ENCODE results near the gene FUOM. TPM values are rescaled to one million over a fixed set of nuclear protein-coding genes. Genes with fewer than 3 reads are reported as not detected.
"Not testable (repeated sequence)": the region's sequence is repeated elsewhere in the genome, so short reads cannot be mapped to it uniquely, and the experiment has no call there.

Gene FUOM
- total and polyA plus RNA-seq, 3 donors from 2014 or later: 9.5 to 13.6 (median 12.8) TPM

GRCh38 chr10:133390597-133391248 lies 32.9 kb upstream of the FUOM start:
- no peaks in the 10 kb centered on the region for H3K9me3 ChIP-seq
- H3K27me3 ChIP-seq: no peaks in the 10 kb centered on the region
- no peaks in the 10 kb centered on the region for H3K36me3 ChIP-seq (ENCODE audit: low read depth, missing control alignments)
- H3K4me1 ChIP-seq: peaks cover 15% of the 10 kb centered on the region
- DNase-seq: no peak
- TF ChIP-seq POLR2A (IDR thresholded peaks at IDR 0.05) (no peak), CTCF (IDR thresholded peaks at IDR 0.05) (no peak)
- intact Hi-C loops (cut with DNase I; ENCODE audit: low total_unique reads): no loop called here
- H3K4me3 ChIP-seq: no peak overlapping the region
- 79 to 91% methylated on average over 17 to 19 of the region's 19 CpGs for WGBS, 2 donors
- no peak overlapping the region for H3K27ac ChIP-seq

GRCh38 chr10:133388973-133389818 lies 31.4 kb upstream of the FUOM start:
- TF ChIP-seq POLR2A (IDR thresholded peaks at IDR 0.05) (no peak), CTCF (IDR thresholded peaks at IDR 0.05) (no peak)
- no peaks in the 10 kb centered on the region for H3K9me3 ChIP-seq
- intact Hi-C loops (cut with DNase I; ENCODE audit: low total_unique reads): no loop called here
- DNase-seq: no peak
- 80 to 85% methylated on average over 36 to 39 of the region's 39 CpGs for WGBS, 2 donors
- no peaks in the 10 kb centered on the region for H3K27me3 ChIP-seq
- no peaks in the 10 kb centered on the region for H3K36me3 ChIP-seq (ENCODE audit: low read depth, missing control alignments)
- no peak overlapping the region for H3K27ac ChIP-seq
- no peak overlapping the region for H3K4me3 ChIP-seq
- peaks cover 4% of the 10 kb centered on the region for H3K4me1 ChIP-seq

GRCh38 chr10:133388236-133388972 lies 30.6 kb upstream of the FUOM start:
- TF ChIP-seq CTCF (IDR thresholded peaks at IDR 0.05) (no peak), POLR2A (IDR thresholded peaks at IDR 0.05) (no peak)

GRCh38 chr10:133386951-133387350 lies 29.1 kb upstream of the FUOM start:
- H3K4me3 ChIP-seq; H3K36me3 ChIP-seq (ENCODE audit: low read depth, missing control alignments); H3K27ac ChIP-seq; DNase-seq; H3K27me3 ChIP-seq; intact Hi-C loops (cut with DNase I; ENCODE audit: low total_unique reads); H3K4me1 ChIP-seq; H3K9me3 ChIP-seq: not testable (repeated sequence)
- 95 to 97% methylated on average over 4 of the region's 4 CpGs for WGBS, 2 donors

More at GRCh38 chr10:133388236-133388972, 30.6 kb upstream of the FUOM start:
- H3K27me3 ChIP-seq: no peaks in the 10 kb centered on the region
- 83 to 92% methylated on average over 13 to 17 of the region's 17 CpGs for WGBS, 2 donors
- no peak overlapping the region for H3K27ac ChIP-seq
- no peak overlapping the region for H3K4me3 ChIP-seq
- intact Hi-C loops (cut with DNase I; ENCODE audit: low total_unique reads): no loop called here
- no peaks in the 10 kb centered on the region for H3K9me3 ChIP-seq
- DNase-seq: no peak
- no peaks in the 10 kb centered on the region for H3K36me3 ChIP-seq (ENCODE audit: low read depth, missing control alignments)
- H3K4me1 ChIP-seq: peaks cover under 1% of the 10 kb centered on the region

GRCh38 chr10:133385214-133385613 lies 27.4 kb upstream of the FUOM start:
- H3K36me3 ChIP-seq (ENCODE audit: low read depth, missing control alignments): no peaks in the 10 kb centered on the region
- H3K9me3 ChIP-seq: no peaks in the 10 kb centered on the region
- no peak overlapping the region for H3K27ac ChIP-seq
- TF ChIP-seq CTCF (IDR thresholded peaks at IDR 0.05) (no peak), POLR2A (IDR thresholded peaks at IDR 0.05) (no peak)
- intact Hi-C loops (cut with DNase I; ENCODE audit: low total_unique reads): no loop called here
- DNase-seq: no peak
- no peaks in the 10 kb centered on the region for H3K27me3 ChIP-seq
- 94 to 100% methylated on average over 2 of the region's 2 CpGs for WGBS, 2 donors
- H3K4me3 ChIP-seq: no peak overlapping the region
- H3K4me1 ChIP-seq: no peaks in the 10 kb centered on the region

All from testis (tissue), 3 donors.